BE2C (cell line): ENCODE measurements around the gene KIF16B.

Experiments
- DNase-seq: peaks from one replicate; pipeline ENCODE4 v3.0.0-alpha.2; 2020
- H3K27me3 ChIP-seq: fragments of 250-450 bp; sonication (Bioruptor Pico); 2 replicates; pipeline ENCODE4 v1.5.1; 2020; ENCODE audit warnings: mild to moderate bottlenecking
- H3K36me3 ChIP-seq: fragments of 250-450 bp; sonication (Bioruptor Pico); 2 replicates; pipeline ENCODE4 v1.5.1; 2020; ENCODE audit warnings: mild to moderate bottlenecking
- H3K4me1 ChIP-seq: fragments of 250-450 bp; sonication (Bioruptor Pico); 2 replicates; pipeline ENCODE4 v1.5.1; 2020
- H3K4me3 ChIP-seq: 2 replicates; pipeline ENCODE4 v1.5.1; 2011; ENCODE audit warnings: low read depth, low read length
- H3K9me3 ChIP-seq: fragments of 250-450 bp; sonication (Bioruptor Pico); 2 replicates; pipeline ENCODE4 v1.5.1; 2020
- TF ChIP-seq, protein P1 (sequence below): IDR thresholded peaks from 2 replicates; pipeline ENCODE4 v1.5.1; 2012; ENCODE audit warnings: mild to moderate bottlenecking, low read depth, low read length

Gene KIF16B

DNA sequence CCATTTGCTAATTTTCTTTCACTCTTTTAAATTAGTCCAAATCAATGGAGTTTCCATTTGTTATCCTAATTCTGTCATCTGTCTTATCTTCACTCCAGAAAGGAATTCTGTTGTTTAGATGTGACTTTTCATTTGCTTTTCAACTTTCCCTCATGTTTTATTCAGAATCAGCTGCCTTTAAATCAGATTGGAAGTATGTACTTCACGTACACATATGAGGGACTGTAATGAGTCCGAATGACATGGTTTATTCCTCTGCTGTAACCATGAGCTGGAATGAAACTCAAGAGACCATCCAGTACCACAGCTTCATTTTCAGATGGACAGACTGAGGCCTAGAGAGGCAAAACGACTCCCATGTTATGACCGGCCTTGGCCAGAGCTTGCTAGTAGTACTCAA is 302.3 kb downstream of the KIF16B start:
- Histone ChIP-seq H3K9me3 (no peaks in the 10 kb centered on the region), H3K36me3 (no peaks in the 10 kb centered on the region), H3K4me3 (no peak overlapping the region), H3K4me1 (no peaks in the 10 kb centered on the region), H3K27me3 (no peaks in the 10 kb centered on the region)
- DNase-seq, result no peak
- TF ChIP-seq, protein P1, sequence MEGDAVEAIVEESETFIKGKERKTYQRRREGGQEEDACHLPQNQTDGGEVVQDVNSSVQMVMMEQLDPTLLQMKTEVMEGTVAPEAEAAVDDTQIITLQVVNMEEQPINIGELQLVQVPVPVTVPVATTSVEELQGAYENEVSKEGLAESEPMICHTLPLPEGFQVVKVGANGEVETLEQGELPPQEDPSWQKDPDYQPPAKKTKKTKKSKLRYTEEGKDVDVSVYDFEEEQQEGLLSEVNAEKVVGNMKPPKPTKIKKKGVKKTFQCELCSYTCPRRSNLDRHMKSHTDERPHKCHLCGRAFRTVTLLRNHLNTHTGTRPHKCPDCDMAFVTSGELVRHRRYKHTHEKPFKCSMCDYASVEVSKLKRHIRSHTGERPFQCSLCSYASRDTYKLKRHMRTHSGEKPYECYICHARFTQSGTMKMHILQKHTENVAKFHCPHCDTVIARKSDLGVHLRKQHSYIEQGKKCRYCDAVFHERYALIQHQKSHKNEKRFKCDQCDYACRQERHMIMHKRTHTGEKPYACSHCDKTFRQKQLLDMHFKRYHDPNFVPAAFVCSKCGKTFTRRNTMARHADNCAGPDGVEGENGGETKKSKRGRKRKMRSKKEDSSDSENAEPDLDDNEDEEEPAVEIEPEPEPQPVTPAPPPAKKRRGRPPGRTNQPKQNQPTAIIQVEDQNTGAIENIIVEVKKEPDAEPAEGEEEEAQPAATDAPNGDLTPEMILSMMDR, result no peak

DNA sequence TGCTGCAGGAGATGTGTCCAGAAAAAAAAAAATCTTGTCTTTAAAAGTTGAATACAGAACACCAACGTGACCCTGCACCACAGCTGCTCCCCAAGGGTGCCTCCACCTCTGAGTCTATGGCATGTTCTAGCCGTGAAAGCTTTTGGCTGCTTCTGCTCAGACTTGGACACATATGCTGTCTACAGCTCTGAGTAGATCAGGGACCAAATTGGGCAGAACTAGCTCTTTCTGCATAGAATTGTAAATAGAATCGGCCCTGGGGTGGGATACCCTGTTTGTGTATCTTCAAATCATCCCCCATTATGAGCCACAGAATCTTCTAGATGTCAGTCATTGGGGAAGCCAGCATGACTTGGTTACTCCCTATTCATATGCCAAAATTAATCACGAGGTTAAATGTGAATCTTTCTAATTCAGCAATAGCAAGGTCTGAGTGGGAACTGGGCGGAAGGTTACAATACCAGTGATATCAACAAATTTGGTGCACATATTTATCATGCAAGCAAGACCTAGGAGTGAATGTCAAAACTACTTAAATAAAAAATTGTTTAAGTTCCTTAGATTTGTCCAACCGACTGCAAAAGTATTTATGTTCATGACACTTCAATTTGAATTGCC is 302.8 kb downstream of the KIF16B start:
- no peak for DNase-seq
- Histone ChIP-seq H3K36me3 (no peaks in the 10 kb centered on the region), H3K9me3 (no peaks in the 10 kb centered on the region), H3K4me3 (no peak overlapping the region), H3K27me3 (no peaks in the 10 kb centered on the region), H3K4me1 (no peaks in the 10 kb centered on the region)
- TF ChIP-seq, protein P1, result no peak

DNA sequence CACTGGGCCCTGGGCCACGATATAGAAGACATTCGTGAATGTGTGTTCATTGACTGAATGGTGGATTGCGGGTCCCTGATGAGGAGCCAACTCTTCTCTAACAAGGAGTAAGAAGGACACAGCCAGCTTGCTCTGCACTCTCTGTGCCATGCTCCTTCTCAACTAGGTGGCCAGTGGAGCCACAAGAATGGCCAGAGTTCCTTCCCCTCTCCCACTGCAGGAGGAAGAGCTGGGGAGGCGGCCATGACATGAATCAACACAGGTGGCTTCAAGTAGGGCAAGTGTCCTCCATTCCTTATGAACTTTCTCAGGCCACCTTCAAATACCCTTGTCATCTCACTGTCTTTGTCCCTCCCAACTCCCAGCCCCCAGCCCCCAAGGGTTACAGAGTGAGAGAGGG is 305.7 kb downstream of the KIF16B start:
- H3K9me3 ChIP-seq, result no peaks in the 10 kb centered on the region
- H3K4me3 ChIP-seq, result no peak overlapping the region
- H3K36me3 ChIP-seq, result no peaks in the 10 kb centered on the region
- no peak for DNase-seq
- no peaks in the 10 kb centered on the region for H3K4me1 ChIP-seq
- TF ChIP-seq, protein P1, result no peak
- H3K27me3 ChIP-seq, result no peaks in the 10 kb centered on the region

DNA sequence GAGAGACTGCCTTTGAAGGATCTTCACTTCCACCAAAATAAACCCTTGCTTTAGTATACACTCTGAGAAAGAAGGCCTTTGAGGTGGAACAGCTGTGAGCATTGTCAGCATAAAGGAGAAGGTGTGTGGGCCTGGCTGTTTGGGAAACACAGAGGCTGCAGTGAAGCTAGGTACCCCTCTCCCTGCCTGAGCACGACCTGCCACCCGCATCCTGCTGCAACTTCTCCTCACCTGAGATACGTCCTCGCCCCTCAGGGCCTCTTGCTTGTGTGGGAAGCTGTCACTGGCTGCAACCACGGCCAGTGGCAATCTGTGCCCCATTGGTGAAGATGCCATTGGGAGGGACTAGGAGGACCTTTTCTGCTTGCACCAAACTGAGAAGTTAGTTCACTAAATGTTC is 307.9 kb downstream of the KIF16B start:
- no peaks in the 10 kb centered on the region for H3K9me3 ChIP-seq
- no peak for DNase-seq
- TF ChIP-seq, protein P1, result no peak

DNA sequence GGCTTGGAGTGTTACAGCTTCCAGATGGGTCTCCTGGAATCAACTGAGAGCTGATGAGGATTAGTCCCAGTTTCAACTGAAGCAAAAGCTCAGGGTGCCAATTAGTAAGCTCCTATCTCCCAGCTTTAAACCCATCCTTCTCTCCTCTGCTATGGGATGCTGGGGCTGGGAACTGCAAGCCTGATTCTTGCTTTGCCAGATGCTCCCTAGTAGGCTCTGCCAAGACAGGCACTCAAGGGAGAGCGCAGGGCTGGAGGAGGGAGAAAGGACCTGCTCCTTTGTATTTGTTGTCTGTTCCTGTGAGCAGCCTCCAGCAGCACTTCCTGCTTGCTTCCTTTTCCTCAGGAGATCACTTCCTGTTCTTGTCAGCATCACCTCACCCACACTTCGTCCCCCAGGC is 309.7 kb downstream of the KIF16B start:
- Histone ChIP-seq H3K27me3 (no peaks in the 10 kb centered on the region), H3K4me3 (no peak overlapping the region), H3K36me3 (no peaks in the 10 kb centered on the region), H3K9me3 (no peaks in the 10 kb centered on the region), H3K4me1 (no peaks in the 10 kb centered on the region)
- DNase-seq, result no peak
- TF ChIP-seq, protein P1, result no peak

More for the DNA sequence above, 307.9 kb downstream of the KIF16B start:
- no peak overlapping the region for H3K4me3 ChIP-seq
- H3K27me3 ChIP-seq, result no peaks in the 10 kb centered on the region
- no peaks in the 10 kb centered on the region for H3K36me3 ChIP-seq
- H3K4me1 ChIP-seq, result no peaks in the 10 kb centered on the region

DNA sequence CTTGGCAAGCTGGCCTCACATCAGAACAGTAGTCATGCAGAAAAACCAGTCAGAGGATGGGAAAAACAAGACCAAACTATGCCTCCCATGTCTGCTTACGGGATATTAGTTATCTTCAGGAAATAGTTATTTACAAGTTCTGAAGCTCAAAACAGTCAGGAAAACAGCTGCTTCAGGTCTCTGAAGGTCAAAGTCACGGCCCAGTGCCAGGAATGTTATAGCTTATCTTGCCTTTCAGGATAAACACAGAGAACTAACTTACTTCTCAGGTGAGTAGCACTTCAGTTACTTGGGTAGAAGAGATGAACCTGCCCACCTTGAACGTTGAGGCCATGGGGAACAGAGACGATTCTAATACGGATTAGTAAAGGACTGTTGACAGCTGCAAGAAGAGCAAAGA is 310.7 kb downstream of the KIF16B start:
- TF ChIP-seq, protein P1, result no peak
- no peaks in the 10 kb centered on the region for H3K36me3 ChIP-seq
- H3K4me3 ChIP-seq, result no peak overlapping the region
- no peaks in the 10 kb centered on the region for H3K27me3 ChIP-seq
- no peaks in the 10 kb centered on the region for H3K4me1 ChIP-seq
- no peak for DNase-seq
- H3K9me3 ChIP-seq, result no peaks in the 10 kb centered on the region
